Measurements from ENCODE around the gene HEPHL1.

DNA sequence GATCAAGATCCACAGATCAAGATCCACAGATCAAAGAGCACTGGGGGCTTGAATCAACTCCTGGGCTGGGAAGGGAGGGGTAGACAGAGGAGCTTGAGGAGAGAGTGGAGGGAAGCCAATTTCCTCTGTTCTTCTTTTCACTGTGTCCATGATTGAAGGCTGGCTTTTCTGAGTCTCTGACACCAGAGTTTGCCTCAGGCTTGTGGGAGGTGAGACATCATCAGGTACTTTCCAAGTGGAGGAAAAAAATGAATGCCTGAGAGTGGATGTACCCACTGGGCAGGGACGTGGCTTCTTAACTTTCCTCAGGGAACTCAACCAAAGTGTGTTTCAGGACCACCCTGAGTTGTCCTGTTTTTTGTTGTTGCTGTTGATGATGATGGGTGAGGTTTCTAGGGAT is 11.0 kb upstream of the HEPHL1 start:
- TF ChIP-seq EZH2 (IDR thresholded peaks at IDR 0.05; ENCODE audit: borderline replicate concordance, low read depth, low read length, severe bottlenecking), result no peak
- TF ChIP-seq, protein P1, sequence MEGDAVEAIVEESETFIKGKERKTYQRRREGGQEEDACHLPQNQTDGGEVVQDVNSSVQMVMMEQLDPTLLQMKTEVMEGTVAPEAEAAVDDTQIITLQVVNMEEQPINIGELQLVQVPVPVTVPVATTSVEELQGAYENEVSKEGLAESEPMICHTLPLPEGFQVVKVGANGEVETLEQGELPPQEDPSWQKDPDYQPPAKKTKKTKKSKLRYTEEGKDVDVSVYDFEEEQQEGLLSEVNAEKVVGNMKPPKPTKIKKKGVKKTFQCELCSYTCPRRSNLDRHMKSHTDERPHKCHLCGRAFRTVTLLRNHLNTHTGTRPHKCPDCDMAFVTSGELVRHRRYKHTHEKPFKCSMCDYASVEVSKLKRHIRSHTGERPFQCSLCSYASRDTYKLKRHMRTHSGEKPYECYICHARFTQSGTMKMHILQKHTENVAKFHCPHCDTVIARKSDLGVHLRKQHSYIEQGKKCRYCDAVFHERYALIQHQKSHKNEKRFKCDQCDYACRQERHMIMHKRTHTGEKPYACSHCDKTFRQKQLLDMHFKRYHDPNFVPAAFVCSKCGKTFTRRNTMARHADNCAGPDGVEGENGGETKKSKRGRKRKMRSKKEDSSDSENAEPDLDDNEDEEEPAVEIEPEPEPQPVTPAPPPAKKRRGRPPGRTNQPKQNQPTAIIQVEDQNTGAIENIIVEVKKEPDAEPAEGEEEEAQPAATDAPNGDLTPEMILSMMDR (IDR thresholded peaks at IDR 0.05; ENCODE audit: borderline replicate concordance, extremely low read depth, low read length, poor library complexity, severe bottlenecking), result no peak
